DND-41 (cell line): ENCODE results near the gene SCYGR3.

ENCODE experiments used
- EZH2 ChIP-seq: IDR thresholded peaks from 3 replicates; pipeline ENCODE4 v1.6.1; 2012; ENCODE audit warnings: borderline replicate concordance, low read depth, mild to moderate bottlenecking, moderate library complexity, low read length, inconsistent platforms; ENCODE audit not compliant: severe bottlenecking
- TF ChIP-seq, protein P1 (sequence below): IDR thresholded peaks from 2 replicates; pipeline ENCODE4 v1.5.1; 2012; ENCODE audit warnings: borderline replicate concordance, low read length, moderate library complexity, mild to moderate bottlenecking; ENCODE audit not compliant: poor library complexity, severe bottlenecking; ENCODE audit errors: extremely low read depth

GRCh38 chr2:227592694-227593387 lies 21.8 kb downstream of the SCYGR3 start:
- TF ChIP-seq, protein P1, sequence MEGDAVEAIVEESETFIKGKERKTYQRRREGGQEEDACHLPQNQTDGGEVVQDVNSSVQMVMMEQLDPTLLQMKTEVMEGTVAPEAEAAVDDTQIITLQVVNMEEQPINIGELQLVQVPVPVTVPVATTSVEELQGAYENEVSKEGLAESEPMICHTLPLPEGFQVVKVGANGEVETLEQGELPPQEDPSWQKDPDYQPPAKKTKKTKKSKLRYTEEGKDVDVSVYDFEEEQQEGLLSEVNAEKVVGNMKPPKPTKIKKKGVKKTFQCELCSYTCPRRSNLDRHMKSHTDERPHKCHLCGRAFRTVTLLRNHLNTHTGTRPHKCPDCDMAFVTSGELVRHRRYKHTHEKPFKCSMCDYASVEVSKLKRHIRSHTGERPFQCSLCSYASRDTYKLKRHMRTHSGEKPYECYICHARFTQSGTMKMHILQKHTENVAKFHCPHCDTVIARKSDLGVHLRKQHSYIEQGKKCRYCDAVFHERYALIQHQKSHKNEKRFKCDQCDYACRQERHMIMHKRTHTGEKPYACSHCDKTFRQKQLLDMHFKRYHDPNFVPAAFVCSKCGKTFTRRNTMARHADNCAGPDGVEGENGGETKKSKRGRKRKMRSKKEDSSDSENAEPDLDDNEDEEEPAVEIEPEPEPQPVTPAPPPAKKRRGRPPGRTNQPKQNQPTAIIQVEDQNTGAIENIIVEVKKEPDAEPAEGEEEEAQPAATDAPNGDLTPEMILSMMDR: no peak
- TF ChIP-seq EZH2: no peak
